ENCODE data around the gene PIGL.

Gene PIGL

DNA sequence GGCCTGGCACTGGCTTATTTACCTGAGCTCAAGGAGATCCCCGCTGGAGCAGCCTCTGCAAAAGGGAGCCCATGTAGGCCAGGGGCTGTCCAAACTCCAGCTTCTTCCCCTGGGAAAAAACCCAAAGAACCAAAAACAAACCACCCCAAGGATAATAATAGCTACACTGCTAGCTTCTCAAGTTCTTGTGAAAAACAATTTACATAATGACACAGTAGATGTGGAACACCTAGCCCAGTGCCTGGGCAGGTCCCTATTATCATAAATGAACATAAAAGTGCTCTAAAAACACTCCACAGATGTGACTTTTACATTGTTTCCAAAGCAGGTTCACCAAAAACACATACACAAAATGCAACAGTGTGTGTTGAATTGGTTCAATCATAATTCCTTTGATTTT, 109.0 kb downstream of the PIGL start:
- H3K4me3 ChIP-seq (ENCODE audit: low read length, poor library complexity, severe bottlenecking): no peak overlapping the region

DNA sequence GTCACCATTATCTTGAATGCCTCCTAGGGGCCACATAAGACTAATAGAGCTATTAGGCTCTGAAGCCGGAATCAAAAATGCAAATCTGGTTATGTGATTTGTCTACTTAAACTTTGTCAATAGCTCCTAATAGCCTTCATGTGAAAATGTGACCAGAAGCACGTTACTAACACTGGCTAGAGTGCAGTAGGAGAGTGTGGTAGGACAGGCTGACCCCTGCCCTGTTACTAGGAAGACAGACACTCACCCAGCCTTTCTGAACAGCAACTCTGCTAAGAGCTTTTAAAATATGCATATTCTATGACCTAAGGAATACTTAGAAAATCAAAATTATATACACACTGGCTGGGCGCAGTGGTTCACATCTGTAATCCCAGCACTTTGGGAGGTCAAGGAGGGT, 110.0 kb downstream of the PIGL start:
- H2AFZ ChIP-seq (ENCODE audit: low read length): no peak overlapping the region
- H3K4me1 ChIP-seq (ENCODE audit: insufficient read depth, low read length, poor library complexity, severe bottlenecking): no peaks in the 10 kb centered on the region
- H3K9me3 ChIP-seq (ENCODE audit: insufficient read depth, low read depth, low read length): no peaks in the 10 kb centered on the region
- H4K20me1 ChIP-seq (ENCODE audit: insufficient read depth, low read length, poor library complexity, severe bottlenecking): no peaks in the 10 kb centered on the region
- H3K79me2 ChIP-seq (ENCODE audit: insufficient read depth, low read length): no peaks in the 10 kb centered on the region
- peaks cover 12% of the 10 kb centered on the region; the same call in 1 of the 2 replicates for H3K36me3 ChIP-seq (ENCODE audit: insufficient read depth, low read length)
- no peaks in the 10 kb centered on the region for H3F3A ChIP-seq (ENCODE audit: low read depth)
- no peaks in the 10 kb centered on the region for H3K9me2 ChIP-seq (replicated peaks; ENCODE audit: low read depth, low read length)
- H3K9ac ChIP-seq (ENCODE audit: low read depth, low read length, poor library complexity, severe bottlenecking): no peak overlapping the region
- TF ChIP-seq, protein P1, sequence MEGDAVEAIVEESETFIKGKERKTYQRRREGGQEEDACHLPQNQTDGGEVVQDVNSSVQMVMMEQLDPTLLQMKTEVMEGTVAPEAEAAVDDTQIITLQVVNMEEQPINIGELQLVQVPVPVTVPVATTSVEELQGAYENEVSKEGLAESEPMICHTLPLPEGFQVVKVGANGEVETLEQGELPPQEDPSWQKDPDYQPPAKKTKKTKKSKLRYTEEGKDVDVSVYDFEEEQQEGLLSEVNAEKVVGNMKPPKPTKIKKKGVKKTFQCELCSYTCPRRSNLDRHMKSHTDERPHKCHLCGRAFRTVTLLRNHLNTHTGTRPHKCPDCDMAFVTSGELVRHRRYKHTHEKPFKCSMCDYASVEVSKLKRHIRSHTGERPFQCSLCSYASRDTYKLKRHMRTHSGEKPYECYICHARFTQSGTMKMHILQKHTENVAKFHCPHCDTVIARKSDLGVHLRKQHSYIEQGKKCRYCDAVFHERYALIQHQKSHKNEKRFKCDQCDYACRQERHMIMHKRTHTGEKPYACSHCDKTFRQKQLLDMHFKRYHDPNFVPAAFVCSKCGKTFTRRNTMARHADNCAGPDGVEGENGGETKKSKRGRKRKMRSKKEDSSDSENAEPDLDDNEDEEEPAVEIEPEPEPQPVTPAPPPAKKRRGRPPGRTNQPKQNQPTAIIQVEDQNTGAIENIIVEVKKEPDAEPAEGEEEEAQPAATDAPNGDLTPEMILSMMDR (conservative IDR thresholded peaks at IDR 0.05; ENCODE audit: low read length): no peak
- no peak for TF ChIP-seq EZH2phosphoT487 (IDR thresholded peaks at IDR 0.05; ENCODE audit: borderline replicate concordance)
- no peaks in the 10 kb centered on the region for H3K27me3 ChIP-seq (ENCODE audit: insufficient read depth, low read length, poor library complexity, severe bottlenecking)
- H3K4me3 ChIP-seq (ENCODE audit: low read length, poor library complexity, severe bottlenecking): no peak overlapping the region
- H3K4me2 ChIP-seq (ENCODE audit: low read depth, low read length, poor library complexity, severe bottlenecking): no peak overlapping the region

More for the DNA sequence above, 109.0 kb downstream of the PIGL start:
- H3K9me2 ChIP-seq (replicated peaks; ENCODE audit: low read depth, low read length): no peaks in the 10 kb centered on the region
- peaks cover 12% of the 10 kb centered on the region; the same call in 1 of the 2 replicates for H3K36me3 ChIP-seq (ENCODE audit: insufficient read depth, low read length)
- no peak overlapping the region for H3K9ac ChIP-seq (ENCODE audit: low read depth, low read length, poor library complexity, severe bottlenecking)
- no peaks in the 10 kb centered on the region for H4K20me1 ChIP-seq (ENCODE audit: insufficient read depth, low read length, poor library complexity, severe bottlenecking)
- H3K4me1 ChIP-seq (ENCODE audit: insufficient read depth, low read length, poor library complexity, severe bottlenecking): no peaks in the 10 kb centered on the region
- no peaks in the 10 kb centered on the region for H3K9me3 ChIP-seq (ENCODE audit: insufficient read depth, low read depth, low read length)
- H2AFZ ChIP-seq (ENCODE audit: low read length): no peak overlapping the region
- no peaks in the 10 kb centered on the region for H3F3A ChIP-seq (ENCODE audit: low read depth)
- no peak overlapping the region for H3K4me2 ChIP-seq (ENCODE audit: low read depth, low read length, poor library complexity, severe bottlenecking)
- no peaks in the 10 kb centered on the region for H3K27me3 ChIP-seq (ENCODE audit: insufficient read depth, low read length, poor library complexity, severe bottlenecking)
- no peaks in the 10 kb centered on the region for H3K79me2 ChIP-seq (ENCODE audit: insufficient read depth, low read length)
- TF ChIP-seq EZH2phosphoT487 (IDR thresholded peaks at IDR 0.05; ENCODE audit: borderline replicate concordance): no peak
- TF ChIP-seq, protein P1 (conservative IDR thresholded peaks at IDR 0.05; ENCODE audit: low read length): no peak

DNA sequence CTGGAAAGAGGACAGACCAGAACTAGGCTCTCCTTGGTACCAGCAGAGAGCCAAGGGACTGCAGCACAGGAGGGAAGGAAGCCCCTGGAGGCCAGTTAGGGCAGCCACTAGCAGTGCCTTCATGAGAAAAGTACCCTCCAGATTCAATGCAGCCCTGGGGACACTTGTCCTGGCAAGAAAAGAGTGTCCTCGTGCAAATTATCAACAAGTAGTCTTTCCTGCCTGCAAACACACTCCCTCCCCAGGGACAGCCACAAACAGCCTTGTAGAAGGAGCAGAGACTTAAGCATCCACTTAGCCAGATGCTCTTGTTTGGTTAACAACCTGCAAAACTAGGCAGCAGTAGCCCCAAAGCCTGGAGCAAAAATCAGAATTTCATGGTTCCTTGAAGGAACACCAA, 112.0 kb downstream of the PIGL start:
- Histone ChIP-seq H3K79me2 (ENCODE audit: insufficient read depth, low read length) (no peaks in the 10 kb centered on the region), H3K4me2 (ENCODE audit: low read depth, low read length, poor library complexity, severe bottlenecking) (no peak overlapping the region), H3K9me3 (ENCODE audit: insufficient read depth, low read depth, low read length) (no peaks in the 10 kb centered on the region), H3K27me3 (ENCODE audit: insufficient read depth, low read length, poor library complexity, severe bottlenecking) (no peaks in the 10 kb centered on the region), H2AFZ (ENCODE audit: low read length) (no peak overlapping the region), H3K36me3 (ENCODE audit: insufficient read depth, low read length) (peaks cover 12% of the 10 kb centered on the region; the same call in 1 of the 2 replicates), H3K9me2 (replicated peaks; ENCODE audit: low read depth, low read length) (no peaks in the 10 kb centered on the region), H3K4me3 (ENCODE audit: low read length, poor library complexity, severe bottlenecking) (no peak overlapping the region), H3F3A (ENCODE audit: low read depth) (0 out of 2 replicates have a peak, but pooled peaks cover 2% of the 10 kb centered on the region), H4K20me1 (ENCODE audit: insufficient read depth, low read length, poor library complexity, severe bottlenecking) (no peaks in the 10 kb centered on the region), H3K9ac (ENCODE audit: low read depth, low read length, poor library complexity, severe bottlenecking) (no peak overlapping the region), H3K4me1 (ENCODE audit: insufficient read depth, low read length, poor library complexity, severe bottlenecking) (no peaks in the 10 kb centered on the region)
- TF ChIP-seq, protein P1 (conservative IDR thresholded peaks at IDR 0.05; ENCODE audit: low read length): no peak; the same call in 1 of the 2 replicates
- no peak for TF ChIP-seq EZH2phosphoT487 (IDR thresholded peaks at IDR 0.05; ENCODE audit: borderline replicate concordance)
